Sciatic nerve (tissue), 2 donors: ENCODE results near the gene ST7. TPM values are rescaled to one million over a fixed set of nuclear protein-coding genes. Genes with fewer than 3 reads are reported as not detected.

Experiments
- ATAC-seq: fragments of 200-7000 bp; cut with Tn5 transposase; one replicate; pipeline ENCODE4 v1.9.1; 2020; ENCODE audit warnings: mild to moderate bottlenecking, moderate library complexity
- DNase-seq: peaks from one replicate; pipeline ENCODE4 v3.0.0-alpha.2; 2020; ENCODE audit warnings: low spot score
- intact Hi-C: fragments of 100-400 bp; cut with DNase I; formaldehyde crosslinking; loops from one replicate; pipeline ENCODE4 v1.14.2; 2022
- total RNA-seq: library from RNA; stranded (reverse); fragmentation: NEBNext Ultra II Directional; extraction: Animal tissue kit (Norgen Biotek cat#: 25700); gene quantifications from one replicate; pipeline ENCODE4 v1.2.1, GENCODE V29; 2021
- donor health status: DM: no; HTN: no; CAD: no.
- donor health status: DM: no; HTN: no; CAD: no.

The ST7 gene
- total RNA-seq, 1 donor from 2014 or later: 19.7 TPM

DNA sequence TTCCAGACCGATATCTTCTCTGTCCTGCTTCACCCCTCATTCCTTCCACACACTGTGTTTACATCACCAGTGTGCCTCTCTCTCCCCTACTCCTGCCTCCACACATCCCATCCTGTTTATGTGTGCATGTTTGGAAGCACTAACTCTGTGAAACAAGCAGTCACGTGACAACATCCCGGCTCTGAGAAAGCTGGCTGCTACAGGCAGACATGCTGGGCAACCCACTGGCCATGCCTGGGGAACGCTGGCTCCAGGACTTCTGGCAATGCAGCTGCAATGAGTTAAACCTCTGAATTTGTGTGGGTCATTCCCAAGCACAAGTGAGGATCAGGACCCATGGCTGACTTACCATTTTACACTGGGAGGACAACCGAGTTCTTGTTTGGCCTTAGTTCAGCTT lies 295.5 kb downstream of the ST7 start:
- no peak for ATAC-seq
- DNase-seq: no peak
- intact Hi-C loops: no loop called here

DNA sequence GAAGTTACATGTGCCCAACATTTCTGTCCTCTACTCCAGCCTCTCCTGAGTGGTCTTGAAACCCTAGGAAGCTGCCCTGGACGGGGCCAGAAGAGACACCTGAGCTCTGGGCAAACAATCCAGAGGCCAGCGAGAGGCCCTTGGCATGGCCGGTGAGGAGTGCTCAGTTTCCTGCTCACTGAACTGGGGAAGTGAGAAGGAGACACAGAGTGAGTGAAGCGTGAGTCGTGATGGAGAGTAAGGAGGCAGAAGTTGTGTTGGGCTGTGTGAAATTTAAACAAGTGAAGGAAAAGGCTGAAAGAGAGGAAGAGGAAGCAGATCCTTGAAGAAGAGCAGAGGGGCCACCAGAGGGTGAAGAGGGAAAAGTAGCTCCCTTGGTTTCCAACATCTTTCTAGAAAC lies 296.4 kb downstream of the ST7 start:
- ATAC-seq (no peak), DNase-seq (no peak)
- intact Hi-C loops: no loop called here

DNA sequence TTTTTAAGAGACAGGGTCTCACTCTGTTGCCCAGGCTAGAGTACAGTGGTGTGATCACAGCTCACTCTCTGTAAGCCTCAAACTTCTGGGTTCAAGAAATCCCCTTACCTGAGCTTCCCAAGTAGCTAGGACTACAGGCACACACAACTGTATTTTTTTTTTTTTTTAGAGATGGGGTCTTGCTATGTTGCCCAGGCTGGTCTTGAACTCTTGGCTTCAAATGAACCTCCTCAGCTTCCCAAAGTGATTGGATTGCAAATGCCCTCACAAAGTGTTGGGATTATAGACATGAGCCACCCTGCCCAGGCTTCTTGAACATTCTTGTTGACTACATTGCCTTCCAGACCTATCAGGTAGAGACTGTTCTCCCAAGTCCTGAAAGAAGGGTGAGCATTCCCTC lies 296.9 kb downstream of the ST7 start:
- intact Hi-C loops: no loop called here
- ATAC-seq: no peak

DNA sequence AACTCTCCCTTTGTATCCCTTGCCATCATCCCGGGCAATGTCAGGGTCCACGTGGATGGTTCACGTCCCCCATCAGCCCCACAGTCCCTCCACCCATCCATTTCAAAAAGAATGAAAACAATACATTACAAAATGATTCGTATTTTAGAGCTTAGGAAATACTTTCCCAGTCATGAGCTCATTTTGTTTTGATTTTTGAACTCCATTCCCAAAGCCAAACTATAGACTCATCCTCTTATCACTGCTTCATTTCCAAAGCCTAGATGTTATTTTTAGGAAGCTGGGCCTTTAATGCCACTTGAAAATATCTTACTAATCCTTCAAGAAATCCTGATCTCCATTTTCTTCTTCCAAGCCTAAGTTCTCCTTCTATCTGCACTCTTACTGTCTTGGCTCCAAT lies 297.5 kb downstream of the ST7 start:
- no peak for ATAC-seq
- no peak for DNase-seq
- intact Hi-C loops: no loop called here

More for the DNA sequence above, 296.9 kb downstream of the ST7 start:
- no peak for DNase-seq

DNA sequence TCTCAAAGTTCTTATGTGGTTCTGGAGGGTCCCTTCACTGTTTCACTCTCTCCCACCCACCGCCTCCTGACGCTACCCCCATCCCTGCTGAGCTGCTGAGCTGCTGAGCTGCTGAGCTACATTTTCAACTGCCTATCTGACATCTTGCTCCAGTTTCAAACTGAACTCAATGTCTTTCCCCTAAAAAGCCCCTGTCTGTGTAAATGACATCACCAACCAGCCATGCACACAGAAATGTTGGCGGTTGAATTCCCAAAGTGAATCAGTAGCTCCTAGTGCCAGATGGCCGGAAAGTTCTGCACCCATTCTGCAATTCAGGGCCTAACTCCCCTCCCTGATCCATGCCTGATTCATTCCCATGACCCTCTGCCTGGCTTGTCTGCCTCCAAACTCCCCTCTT lies 298.4 kb downstream of the ST7 start:
- intact Hi-C loops: no loop called here
- ATAC-seq: no peak
- no peak for DNase-seq

DNA sequence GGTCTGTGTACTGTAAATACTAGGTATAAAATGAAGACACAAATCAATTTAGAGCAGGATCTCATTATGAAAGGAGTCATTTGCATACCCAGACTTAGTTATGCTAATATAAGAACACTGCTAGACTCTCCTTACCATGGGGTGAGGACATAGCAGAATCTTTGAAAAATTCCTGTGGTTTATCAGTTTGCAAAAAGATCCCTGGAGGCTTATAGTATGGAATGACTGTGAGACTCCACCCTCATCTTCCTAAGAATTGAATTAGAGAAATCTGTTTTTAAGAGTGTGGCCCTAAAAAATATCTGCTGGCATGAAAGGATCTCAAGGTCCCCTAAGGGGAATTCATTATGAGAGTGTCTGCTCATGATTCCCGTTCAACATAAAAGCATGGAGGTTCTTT lies 306.3 kb downstream of the ST7 start:
- intact Hi-C loops: no loop called here
- DNase-seq (no peak), ATAC-seq (no peak)

DNA sequence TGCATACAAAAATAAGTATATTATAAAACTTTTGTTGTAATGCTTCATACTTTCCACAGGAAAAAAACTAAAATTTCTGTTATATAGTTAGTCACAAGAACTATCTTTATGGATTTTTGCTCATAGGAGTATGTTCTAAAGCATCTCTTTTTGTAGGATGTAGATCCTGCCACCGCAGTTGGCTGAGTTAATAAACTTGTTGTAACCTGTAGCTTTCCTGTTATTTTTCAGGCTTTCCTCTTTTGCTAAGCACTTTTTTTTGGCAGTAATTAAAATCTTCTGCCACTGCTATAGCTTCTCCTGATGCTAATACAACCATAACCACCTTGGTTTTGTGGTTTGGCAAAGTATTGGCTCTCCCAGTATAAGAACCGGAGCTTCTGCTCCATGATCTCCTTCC lies 309.2 kb downstream of the ST7 start:
- intact Hi-C loops: no loop called here
- ATAC-seq (no peak), DNase-seq (no peak)

DNA sequence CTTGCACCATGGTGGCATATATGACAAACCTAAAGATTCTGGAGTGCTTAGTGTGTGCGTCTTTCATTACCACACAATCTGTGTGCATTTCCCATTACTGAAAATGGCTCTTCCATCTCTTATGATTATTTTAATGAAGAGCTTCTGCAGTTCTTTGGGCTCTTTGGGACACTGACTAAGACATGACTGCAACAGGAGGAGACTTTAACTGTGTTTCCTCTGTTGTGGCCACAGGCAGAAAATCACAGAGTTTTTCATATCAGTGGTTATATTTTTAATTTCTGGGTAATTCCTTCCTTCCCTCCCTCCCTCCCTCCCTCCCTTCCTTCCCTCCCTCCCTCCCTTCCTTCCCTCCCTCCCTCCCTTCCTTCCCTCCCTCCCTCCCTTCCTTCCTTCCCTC lies 311.4 kb downstream of the ST7 start:
- no peak for ATAC-seq
- DNase-seq: no peak
- intact Hi-C loops: no loop called here

DNA sequence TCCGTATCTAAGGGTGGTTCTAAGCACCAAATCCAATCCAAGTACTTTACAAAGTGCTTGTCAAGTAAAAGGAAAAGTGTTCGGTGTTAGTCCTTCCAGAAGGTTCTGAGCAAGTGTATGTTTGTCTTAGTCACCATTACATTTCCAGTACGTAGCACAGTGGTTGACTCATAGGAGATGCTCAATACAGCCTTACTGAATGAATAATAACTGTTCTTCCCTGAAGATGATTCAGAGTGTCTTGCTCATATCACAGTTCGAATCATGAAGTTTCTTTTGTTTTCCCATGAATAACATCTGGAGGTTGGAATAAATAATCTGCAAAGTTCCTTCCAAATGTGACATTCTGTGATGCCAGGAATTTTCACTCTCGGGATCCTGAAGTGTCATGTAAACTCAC lies 316.1 kb downstream of the ST7 start:
- intact Hi-C loops: no loop called here
- DNase-seq: no peak
- ATAC-seq: no peak

DNA sequence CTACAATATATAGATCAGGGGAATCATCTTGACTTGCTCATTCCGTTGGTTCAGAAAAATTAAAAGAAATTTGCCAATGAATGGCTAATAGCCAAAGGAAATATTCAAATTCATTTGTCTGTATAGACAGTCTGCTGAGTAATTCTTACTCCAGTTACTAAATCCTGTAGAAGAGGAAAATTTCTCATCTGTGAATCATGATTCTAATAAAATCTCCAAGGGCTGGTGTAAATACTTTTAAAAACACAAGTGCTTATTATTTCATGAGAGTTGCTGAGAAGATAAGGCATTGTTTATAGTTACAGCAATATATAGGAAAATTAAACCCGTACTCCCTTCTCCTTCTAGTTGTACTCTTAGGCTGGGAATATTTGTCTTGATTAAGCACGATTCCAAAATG lies 316.6 kb downstream of the ST7 start:
- ATAC-seq: no peak
- DNase-seq: no peak
- intact Hi-C loops: no loop called here

DNA sequence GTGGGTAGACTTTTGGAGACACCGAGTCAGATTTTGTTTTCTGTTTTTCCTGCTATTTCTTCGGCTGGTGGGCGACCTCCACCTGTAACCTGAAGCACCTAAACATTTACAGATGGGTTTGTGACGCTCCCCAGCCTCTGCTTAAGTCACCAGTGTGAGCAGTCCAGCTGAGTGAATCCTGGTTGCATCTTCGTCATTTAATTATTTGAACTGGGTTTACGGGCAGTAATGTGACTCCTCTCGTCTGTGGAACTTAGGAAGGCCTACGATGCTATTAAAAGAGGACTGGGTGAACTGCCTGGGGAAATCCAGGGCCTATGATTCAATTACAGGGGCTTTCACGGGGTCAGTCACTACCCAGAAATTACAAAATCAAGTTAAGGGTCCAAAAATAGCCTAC lies 317.1 kb downstream of the ST7 start:
- no peak for ATAC-seq
- intact Hi-C loops: no loop called here

DNA sequence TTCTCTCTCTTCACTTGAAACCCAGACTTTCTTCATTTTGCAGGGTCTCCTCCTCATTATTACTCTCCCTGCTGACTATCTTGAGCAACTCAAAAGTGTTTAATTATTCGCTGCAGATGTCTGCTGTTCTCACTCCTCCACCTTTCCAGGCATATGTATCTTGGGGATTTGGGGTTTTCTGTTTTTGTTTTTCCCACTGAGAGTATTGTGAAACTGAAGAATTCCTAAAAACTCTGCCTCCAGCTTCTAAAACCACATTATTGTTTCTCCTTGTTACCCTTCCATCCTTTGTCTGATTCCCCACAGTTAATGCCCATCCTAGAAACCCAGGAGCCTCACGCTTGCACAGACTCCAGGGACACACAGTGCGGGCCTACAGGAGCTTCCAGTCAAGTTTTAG lies 318.3 kb downstream of the ST7 start:
- DNase-seq: no peak
- no peak for ATAC-seq
- intact Hi-C loops: no loop called here

More for the DNA sequence above, 317.1 kb downstream of the ST7 start:
- DNase-seq: no peak

DNA sequence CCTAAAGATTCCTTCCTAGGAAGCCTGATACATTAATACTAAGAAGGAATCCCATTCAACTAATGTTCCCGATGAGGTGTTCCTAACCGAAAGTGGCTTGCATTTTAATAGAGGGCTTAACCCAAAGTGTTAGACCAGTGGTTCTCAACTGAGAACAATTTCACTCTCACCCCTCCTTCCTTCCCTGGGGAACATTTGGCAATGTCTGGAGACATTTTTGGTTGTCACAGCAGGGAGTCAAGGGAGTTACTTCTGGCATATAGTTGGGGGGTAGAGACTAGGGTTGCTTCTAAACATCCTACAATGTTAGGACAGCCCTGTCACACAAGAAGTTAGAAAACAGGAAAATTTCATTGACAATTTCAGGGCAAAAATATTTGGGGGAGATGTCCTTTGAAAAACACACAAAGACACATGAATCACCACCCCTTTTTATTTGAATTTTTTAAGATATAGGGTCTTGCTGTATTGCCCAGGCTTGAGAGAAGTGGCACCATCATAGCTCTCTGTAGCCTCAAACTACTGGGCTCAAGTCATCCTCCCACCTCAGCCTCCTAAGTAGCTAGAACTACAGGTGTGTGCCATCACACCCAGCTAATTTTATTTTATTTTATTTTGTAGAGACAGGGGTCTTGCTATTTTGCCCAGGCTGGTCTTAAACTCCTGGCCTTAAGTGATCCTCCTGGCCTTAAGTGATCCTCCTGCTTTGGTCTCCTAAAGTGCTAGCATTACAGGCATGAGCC lies 318.9 kb downstream of the ST7 start:
- intact Hi-C loops: no loop called here
- DNase-seq (no peak), ATAC-seq (no peak)

DNA sequence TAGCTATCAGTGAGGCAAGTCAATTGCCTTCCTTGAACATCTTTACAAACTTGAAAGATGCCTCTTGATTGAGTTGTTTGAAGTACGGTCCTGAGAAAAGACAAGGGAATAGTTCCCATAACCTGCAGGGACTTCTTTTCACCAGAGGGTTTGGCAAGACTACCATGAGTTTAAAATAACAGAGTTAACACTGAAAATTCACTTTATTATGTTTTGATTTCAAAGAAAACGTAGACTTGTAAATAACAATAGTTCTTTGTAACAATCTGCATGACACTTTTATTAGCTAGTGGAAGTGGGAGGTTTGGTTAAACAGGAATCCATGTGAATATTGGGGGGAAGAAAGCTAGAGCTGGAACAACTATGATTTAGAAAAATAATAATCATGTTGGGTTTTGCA lies 320.0 kb downstream of the ST7 start:
- intact Hi-C loops: no loop called here
- ATAC-seq (no peak), DNase-seq (no peak)

DNA sequence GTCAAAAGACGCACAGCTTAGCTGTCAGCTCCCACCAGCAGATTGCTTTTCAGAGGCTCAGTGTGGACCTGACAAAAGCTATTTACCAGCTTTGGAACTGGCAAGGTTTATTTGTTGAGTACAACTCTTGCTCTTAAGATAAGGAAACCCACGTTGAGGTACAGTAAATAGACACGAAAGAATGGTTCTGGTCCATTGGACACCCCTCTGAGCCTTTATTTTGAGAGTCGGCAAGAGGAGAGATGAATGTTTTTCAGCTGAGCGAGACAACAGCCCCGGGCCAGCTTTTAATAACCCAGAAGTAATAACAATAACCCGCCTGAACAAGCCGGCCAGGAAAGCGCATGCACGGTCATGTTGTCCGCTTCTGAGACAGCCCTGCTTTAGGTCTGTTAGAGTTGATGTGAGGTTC lies 320.5 kb downstream of the ST7 start:
- DNase-seq (no peak), ATAC-seq (no peak)
- intact Hi-C loops: no loop called here

DNA sequence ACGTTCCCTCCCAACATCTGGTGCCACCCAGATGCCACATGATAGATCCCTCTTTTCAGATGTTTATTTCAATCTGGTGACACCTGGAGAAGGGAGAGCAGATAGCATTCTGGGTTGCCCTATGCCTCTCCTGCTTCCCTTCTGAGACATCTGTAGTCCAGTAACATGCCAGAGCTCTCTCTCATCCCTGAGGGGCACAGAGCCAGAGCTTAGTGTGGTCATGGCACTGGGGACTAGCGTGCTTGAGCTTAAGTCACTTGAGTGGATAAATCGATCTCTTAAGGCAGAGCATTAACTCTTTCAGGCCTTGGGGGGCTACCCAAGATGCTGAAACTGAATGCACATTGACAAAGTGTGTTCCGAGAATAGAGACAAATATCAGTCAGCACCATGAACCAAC lies 321.6 kb downstream of the ST7 start:
- DNase-seq (no peak), ATAC-seq (no peak)
- intact Hi-C loops: no loop called here

DNA sequence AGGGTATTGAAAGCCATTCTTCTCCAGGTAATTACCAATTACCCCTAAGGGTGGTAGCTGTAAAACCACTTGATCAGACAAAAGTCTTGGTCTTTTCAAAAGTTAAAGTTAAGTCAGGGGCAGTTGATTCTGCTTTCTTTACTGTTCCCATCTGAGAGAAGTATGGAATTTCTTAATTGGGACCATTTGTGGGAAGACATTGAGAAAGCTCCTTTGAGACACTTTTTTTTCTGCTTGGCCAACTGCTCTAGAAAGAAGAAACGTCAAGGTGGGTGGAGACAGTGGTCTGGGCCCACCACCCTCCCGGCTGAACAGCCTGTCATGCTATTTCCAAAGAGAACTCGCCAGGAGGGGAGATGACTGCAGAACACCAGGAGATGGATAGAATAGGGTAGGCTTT lies 324.3 kb downstream of the ST7 start:
- intact Hi-C loops: no loop called here
- DNase-seq (no peak), ATAC-seq (no peak)

DNA sequence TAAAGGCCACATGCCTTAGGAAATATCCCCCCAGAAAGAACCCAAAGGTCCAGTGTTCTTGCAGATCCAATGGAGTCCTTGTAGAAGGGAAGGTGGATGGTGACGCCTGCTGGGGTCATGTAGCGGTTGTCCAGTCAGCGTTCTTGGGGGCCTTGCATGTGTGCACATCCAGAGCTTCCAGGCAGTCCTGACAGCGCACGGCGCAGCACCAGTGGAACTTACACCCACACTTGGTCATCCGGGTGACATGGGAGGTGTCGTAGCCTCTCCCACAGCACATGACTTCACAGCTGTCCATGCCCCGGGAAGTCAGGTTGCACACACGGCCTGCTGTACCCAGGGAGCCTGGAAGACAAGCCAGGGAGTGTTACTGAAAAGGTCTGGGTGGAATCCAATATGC lies 324.7 kb downstream of the ST7 start:
- intact Hi-C loops: no loop called here
- DNase-seq (no peak), ATAC-seq (no peak)

DNA sequence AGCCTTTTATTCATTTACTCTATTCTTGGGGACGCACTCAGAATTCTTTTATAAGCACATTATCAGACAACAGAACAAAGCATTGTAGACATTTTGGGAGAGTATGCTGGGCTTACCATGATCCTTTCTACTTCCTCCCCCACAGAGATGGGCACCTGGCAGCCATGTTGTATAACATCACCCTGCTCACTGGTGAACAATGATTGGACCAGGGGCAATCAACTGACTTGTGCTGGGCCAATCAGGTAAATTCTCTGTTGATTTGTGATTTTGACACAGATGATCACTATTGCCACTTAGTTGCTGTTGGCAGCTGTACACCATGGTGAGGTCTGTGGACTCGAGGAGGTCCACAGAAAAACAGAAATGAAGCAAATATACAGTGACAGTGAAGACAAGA lies 325.9 kb downstream of the ST7 start:
- no peak for ATAC-seq
- intact Hi-C loops: no loop called here

More for the DNA sequence above, 325.9 kb downstream of the ST7 start:
- DNase-seq: no peak
